ENCODE measurements around the gene RHOB. TPM values are rescaled to one million over a fixed set of nuclear protein-coding genes. Genes with fewer than 3 reads are reported as not detected.
"Not testable (repeated sequence)": the region's sequence is repeated elsewhere in the genome, so short reads cannot be mapped to it uniquely, and the experiment has no call there.

Gene RHOB
- total RNA-seq, 1 experiment from 2014 or later: 175 TPM

DNA sequence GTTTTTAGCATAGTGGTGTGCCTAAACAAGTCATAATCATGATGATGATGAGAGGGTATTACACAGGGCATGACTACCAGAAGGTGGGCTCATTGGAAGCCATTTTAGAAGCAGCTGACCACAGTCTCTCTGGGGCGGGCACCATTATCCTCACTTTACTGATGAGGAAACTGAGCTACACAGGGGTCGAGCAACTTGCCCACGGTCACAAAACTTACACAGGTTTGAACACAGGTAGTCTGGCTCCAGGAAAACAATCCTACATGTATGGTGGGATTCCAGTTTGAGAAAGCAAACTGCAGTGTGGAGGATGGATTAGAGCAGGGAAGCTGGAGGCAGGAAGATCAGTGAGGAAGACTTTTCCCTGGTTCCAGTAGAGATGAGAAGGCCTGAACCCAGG is 6.2 kb downstream of the RHOB start:
- no peak for DNase-seq (ENCODE audit: low spot score)

DNA sequence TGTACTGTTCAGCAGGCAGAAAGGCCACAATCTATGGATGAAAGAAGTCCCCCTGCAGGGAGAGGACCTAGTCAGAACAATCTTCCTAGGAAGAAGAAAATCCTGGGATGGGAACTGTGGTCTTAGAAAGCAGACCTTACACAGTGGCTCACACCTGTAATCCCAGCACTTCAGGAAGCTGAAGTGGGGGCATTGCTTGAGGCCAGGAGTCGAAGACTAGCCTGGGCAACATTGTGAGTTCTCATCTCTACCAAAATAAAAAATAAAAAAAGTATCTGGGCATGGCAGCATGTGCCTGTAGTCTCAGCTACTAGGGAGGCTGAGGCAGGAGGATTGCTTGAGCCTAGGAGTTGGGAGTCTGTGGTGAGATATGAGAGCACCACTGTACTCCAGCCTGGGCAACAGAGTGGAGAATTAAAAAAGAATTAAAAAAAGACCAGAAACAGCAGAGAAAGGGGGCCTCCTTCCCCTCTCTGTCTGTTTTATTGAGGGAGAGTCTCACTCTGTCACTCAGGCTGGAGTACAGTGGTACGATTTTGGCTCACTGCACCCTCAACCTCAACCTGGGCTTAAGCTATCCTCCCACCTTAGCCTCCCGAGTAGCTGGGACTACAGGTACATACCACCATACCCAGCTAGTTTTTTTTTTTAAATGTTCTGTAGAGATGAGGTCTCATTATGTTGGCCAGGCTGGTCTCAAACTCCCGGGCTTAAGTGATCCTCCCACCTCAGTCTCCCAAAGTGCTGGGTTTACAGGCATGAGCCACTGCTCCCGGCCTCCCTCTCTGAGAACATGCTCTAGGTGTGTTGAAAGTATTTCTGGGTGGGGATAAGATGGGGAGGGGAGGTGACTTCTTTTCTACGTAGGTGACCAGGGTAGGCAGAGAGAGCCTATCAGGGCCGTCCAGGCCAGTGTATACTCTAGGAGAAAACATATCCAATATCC is 7.4 kb downstream of the RHOB start:
- no peak for DNase-seq (ENCODE audit: low spot score)

DNA sequence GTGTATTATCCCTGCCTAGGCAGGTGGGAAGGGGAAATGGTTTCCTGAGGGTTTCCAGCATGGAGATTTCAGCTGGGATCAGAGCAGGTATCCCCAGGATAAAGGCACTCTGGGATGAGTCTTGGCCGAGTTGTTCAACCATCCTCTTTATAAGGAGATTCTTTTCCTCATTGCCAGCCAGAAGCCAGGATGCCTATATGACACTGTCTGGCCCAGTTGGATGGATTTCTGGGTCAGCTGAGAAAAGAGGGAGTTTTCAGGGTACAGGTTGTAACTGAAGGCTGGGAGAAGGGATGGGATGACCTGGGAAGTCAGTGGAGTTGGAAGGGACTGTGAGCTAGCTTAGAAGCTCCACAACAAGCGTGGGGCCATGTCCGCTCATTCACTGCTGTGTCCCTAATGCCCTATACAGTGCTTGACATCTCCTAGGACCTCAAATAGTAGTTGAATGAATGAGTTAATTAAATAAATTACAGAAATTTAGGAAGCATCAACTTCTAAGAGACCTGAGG is 8.3 kb downstream of the RHOB start:
- DNase-seq (ENCODE audit: low spot score): no peak

DNA sequence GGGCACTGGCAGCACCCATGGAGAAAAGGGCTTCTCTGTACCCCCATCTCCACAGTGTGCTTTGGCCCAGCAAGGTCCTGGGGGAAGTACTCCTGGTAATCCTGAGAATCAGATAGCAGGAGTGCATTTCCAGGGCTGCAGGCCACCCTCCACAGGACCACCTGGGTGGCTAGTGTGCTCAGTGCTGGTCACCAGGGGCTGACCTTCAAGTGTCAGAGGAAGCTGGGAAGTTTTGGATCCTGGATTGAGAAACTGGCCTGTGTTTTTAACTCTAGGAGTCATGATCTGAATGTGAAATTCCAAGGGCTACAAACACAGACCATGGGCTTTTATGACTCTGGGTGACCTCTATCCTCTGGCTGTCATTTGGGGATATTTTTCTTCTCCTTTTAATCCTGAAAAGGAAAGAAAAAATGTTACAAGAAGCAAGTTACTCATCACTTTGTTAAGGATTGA is 9.3 kb downstream of the RHOB start:
- DNase-seq (ENCODE audit: low spot score): no peak

DNA sequence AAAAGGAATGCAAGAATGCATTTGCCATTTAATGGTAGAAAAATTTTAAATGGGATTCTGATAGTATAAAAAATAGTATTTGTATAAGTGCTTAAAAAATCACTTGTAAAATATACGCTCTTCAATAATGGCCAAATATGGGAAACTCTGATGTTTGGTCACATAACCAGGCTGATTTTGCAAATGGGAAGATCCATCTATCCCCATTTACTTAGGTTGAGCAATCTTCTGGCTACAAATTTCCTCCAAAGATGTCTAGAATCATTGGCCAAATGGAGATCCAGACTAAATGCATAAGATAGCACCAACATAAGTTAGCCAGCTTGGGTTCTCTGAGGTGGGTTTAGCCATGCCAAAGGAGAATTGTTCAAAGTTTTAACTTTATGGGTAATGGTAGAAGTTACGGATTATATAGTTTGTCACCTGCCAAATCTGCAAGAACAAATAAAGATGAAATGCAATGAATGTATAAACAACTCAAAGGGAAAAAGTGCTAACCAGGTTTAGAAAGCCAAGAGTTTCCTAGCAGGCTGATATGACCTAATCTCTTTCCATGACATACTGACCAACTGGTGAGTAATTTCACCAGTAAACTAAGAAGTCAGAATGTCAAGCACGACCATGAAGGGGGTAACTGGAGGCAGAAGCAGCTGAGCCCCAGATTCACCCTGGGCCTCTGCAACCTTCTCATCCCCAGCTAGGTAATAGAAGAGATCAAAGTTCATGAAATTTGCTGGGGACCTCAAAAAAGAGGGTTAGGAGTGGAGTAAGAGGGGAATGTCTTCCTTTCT is 10.0 kb downstream of the RHOB start:
- DNase-seq (ENCODE audit: low spot score): no peak

DNA sequence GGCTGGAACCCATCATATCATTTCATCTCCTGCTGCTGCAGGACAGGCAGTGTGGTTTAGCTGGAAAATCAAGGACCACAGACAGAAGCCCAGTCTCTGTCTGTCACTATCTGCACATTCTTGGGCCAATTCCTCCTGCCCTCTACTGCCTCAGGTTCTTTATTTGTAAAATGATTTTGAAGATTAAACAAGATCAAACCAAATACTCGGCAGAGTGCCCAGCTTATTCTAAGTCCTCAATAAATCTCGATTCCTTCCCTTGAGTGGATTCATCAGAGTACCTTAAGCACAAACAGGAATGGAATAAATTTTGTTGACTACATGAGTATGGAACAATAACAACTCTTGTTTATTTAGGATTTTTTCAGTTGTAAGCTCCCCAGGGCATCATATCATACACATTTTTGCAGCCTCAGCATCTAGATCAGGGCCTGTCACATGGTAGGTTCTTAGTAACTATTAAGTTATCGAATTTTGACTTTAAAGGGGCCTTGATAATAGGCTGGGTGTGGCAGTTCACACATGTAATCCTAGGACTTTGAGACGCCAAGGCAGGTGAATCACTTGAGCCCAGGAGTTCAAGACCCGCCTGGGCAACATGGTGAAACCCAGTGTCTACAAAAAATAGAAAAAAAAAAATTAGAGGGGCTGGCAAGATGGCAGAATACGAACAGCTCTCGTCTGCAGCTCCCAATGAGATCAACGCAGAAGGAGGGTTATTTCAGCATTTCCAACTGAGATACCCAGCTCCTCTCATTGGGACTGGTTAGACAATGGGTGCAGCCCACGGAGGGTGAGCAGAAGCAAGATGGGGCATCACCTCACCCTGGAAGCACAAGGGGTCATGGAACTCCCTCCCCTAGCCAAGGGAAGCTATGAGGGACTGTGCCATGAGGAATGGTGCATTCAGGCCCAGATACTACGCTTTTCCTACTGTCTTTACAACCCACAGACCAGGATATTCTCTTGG is 11.1 kb downstream of the RHOB start:
- no peak for DNase-seq (ENCODE audit: low spot score)

DNA sequence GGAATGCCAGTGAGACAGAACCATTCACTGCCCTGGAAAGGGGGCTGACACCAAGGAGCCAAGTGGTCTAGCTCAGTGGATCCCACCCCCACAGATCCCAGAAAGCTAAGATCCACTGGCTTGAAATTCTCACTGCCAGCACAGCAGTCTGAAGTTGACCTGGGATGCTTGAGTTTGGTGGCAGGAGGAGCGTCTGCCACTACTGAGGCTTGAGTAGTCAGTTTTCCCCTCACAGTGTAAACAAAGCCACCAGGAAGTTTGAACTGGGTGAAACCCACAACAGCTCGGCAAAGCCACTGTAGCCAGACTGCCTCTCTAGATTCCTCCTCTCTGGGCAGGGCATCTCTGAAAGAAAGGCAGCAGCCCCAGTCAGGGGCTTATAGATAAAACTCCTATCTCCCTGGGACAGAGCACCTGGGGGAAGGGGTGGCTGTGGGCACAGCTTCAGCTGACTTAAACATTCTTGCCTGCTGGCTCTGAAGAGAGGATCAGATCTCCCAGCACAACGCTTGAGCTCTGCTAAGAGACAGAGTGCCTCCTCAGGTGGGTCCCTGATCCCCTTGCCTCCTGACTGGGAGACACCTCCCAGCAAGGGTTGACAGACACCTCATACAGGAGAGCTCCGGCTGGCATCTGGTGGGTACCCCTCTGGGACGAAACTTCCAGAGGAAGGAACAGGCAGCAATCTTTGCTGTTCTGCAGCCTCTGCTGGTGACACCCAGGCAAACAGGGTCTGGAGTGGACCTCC is 12.0 kb downstream of the RHOB start:
- DNase-seq (ENCODE audit: low spot score): not testable (repeated sequence)

DNA sequence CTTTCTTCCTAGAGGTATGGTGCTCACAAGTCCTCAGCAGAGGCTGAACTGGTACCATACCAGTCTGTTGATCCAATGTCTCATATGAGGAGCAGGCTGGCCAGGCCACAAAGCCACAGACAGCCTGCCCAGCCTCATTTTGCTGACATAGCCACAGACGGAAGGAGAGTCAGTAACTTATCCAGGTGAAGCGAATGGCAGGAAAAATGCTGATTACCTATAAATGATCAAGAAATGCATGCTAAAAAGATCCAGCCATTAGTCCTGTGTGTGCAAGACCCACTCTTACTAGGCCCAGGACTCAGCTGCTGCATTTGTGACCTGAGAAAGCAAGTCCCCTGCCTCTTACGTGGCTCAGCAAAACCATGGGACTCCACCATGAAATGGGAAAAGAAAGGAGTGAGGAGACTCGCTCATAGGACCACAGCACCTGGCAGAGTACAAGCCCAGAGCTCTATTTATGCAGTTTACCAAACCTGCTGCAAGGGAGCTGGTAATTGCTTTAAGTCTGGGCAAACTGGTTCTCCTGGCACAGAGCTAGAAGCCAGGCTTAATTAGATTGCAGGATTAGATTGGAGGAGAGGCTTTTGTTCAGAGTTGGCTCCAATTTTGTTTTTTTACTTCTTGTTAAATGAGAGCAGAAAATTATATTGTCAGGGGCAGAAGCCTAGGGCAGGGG is 19.0 kb downstream of the RHOB start:
- DNase-seq (ENCODE audit: low spot score): no peak

DNA sequence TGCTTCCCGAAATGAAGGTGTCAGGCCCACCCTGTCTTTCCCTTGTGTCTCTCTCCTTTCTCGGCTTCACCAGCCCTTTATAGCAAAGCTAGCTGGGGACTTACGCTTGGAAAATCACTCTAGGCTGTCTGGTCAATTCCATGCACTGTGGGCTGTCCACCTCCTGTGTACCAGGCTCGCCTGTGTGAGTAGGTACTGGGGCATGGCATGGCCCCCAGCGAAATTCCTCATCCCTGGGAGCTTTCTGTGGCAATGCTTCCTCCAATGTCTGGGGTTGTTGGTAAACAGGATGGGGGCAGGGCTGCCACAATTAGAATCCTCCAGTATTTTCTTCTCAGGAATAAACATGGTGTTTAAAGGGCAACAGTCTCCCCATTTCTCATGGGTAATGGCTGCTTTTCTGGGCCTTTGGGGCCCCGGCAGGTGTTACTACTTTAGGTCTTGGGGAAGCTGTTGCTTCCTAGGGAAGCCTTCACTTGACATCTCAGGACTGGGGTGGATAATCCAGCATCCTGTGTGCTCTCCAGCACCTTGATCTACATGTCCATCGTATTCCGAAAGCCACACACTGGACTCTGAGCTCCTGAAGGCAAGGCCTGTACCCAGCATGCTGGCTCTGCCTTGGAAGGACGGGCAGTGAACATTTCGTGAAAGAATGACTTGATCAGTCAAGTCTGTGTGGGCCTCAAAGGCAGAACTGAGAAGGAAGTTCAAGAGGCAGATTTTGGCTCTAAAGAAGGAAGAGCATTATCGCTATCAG is 21.1 kb downstream of the RHOB start:
- DNase-seq (ENCODE audit: low spot score): no peak

DNA sequence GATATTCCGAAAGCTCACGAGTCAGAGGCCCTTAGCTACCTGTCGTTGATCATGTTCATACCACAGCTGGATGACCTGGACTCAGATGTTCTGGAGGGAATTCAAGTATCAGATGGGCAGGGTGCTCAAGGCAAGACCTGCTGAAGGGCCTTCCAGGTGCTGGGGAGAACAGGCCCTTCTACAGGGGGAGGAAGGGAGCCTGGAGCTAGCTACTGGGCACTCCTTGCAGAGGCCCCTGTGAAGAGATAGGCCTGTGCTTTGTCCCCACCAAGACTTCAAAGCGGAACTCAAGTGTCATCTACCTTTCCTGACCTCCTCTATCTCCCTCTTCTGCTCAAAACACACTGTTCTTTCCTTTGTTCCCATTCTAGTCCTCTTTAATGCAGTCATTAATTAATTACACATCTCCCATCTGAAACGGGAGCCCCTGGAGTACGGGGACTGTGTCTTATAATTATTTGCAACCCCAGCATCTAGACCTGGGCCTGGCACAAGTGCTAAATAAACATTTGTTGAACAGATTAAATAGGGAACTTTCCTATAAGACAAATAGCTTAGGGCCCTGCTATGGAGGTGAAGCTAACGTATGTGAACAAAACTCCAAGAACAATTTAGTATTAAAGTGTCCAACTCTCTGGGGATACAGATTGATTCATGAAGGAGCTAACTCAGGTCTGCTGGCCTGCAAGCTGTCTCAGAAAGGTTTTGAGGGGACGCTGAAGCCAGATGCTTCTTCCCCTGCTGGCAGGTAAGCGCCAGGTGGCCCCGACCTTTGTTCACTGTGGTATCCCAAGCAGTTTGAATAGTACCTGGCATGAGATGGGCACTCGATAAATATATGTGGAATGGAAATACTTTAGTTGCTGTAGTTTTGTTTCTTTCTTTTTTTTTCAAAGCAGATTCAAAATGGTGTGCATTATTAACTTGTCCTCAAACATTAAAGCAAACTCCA is 22.0 kb downstream of the RHOB start:
- DNase-seq (ENCODE audit: low spot score): no peak

DNA sequence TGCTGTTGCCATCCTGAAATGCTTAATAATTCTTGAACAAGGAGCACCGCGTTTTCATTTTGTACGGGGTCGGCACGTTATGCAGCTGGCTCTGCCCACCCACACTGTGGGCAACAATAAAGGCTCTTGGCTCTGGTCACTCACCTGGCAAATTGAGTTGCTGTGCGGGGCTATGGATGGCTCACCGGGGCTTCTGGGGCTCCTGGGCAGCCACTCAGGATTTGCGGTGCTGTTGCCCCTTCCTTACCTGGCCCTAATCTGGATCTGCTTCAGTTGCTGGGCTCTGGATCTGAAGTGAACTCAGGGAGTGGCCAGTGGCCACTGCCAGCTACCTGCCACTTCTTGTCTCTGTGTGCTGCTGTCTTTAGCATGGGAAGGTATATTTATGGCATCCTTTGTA is 22.7 kb downstream of the RHOB start:
- DNase-seq (ENCODE audit: low spot score): no peak

DNA sequence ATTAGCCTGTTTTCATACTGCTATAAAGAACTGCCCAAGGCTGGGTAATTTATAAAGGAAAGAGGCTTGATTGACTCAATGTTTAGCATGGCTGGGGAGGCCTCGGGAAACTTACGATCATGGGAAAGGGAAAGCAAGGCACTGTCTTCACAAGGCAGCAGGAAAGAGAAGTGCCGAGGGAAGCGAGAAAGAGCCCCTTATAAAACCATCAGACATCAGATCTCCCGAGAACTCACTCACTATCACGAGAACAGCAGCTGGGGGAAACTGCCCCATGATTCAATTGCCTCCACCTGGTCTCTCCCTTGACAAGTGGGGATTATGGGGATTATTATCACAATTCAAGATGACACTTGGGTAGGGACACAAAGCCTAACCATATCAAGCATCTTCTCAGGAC is 23.3 kb downstream of the RHOB start:
- no peak for DNase-seq (ENCODE audit: low spot score)

DNA sequence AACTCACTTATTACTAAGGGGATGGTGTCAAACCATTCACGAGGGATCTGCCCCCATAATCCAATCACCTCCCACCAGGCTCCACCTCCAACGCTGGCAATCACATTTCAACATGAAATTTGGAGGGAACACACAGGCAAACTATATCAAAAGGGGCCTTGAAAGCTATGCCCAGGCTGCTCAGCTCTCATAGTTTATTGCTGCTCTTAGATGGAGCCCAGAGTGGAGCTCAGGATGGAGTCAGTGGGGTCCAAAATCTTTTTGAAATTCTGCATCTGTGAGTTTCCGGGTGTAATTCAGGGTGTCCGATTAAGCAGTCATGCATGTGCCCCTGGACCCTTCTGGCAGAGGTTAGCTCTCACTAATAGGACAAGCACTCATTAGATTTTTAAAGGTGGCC is 24.3 kb downstream of the RHOB start:
- no peak for DNase-seq (ENCODE audit: low spot score)

DNA sequence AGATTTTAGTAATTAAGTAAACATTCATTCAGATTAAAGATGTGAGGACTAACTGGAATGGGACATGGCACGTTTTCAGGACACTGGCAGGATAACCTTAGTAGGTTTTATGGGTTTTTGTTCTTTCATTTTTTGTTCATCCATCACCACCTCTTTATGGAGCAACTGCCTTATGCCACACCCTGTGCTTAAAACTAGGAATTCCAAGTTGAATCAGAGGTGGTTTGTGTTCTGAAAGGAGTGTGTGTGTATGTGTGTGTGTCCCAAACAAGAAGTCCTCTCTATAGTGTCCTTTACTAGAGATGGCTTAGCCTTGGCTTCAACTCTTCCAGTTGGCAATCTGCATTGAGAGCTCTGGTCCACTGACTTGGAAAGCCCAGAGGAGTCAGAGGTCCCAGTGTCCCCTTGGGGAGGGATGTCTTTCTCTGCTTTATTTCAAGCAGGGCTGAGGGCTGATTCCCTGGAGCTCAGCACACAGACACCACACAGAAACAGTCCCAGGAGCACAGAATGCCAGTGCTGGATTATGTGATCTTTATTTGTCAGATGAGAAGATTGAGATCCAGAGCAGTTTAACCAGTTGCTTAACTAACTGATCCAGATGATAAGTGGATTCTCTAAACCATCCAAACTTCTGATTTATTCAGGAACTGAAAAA is 25.2 kb downstream of the RHOB start:
- no peak for DNase-seq (ENCODE audit: low spot score)

DNA sequence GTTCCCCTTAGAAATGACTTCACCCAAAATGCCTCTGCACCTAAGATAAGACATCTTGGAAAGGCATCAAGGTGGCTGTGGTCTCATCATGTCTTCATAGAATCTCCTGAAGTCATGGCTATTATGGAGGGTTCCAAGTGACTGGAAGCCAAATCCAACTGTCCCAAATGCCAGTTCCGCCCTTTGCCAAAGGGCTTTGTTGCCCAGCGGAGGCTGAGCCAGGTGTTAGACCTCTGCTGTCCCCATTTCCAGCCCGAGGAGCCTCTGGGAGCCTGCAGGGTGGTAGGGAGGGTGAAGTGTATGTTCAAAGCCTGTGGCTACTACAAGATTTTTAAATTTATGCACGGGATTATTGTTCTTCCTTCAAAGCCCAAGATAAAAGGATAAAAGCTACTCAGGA is 25.7 kb downstream of the RHOB start:
- DNase-seq (ENCODE audit: low spot score): no peak

DNA sequence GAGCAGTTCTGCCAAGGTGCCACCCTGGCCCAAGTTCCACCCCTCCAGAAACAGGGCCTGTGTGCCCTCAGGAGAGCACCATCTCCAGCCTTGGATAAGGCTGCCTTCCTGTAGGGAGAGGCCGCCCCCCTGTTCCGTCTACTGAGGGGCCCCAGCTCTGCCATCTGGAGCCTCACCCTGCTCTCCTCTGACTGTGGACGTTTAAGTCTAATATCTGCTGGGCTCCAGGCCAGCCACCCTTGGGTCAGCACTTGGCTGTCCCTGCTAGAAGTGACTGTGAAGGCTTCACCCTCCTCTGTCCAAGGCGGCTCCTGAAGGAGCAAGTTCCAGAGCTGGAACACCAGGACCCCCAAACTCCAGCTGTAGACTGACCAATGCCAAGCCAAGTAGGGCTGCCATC is 26.3 kb downstream of the RHOB start:
- DNase-seq (ENCODE audit: low spot score): no peak

DNA sequence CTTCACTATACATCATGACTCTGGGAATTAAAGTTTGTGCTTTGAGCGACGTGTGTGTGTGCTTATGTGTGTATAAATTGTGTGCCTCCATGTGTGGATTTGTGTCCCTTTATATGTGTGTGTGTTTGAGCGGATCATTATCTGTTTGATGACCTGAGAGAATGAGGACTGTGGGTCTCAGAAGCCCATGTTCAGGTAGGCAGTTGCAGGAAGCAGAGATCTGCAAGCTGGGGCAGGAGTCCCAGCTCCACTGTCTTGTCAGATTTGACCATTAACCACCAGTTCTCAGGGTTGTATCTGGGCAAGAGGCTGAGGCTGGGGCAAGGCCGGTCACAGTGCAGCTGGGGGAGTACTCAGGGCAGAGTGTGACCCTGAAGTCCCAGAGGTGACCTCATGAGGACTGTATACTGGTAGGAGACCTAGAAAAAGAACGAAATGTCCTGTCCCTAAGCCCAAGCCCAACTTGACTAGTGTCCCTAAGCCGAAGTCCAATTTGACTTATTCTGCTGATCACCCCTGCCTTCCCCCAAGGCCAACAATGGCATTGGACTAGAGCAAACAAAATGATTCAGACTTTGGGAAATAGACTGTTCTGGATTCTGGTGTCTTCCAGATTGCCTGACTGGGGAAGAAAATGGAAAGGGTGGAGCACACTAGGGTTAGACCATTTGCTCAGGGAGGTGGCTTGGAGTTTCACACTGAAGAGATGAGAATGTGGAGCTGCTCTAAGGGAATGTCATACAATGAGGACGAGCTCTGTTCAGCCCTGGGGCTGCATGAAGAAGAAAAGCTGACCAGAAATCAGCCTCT is 28.1 kb downstream of the RHOB start:
- no peak for DNase-seq (ENCODE audit: low spot score)
